GM23248 (cell line): ENCODE measurements around the gene NUTF2. TPM values are rescaled to one million over a fixed set of nuclear protein-coding genes. Genes with fewer than 3 reads are reported as not detected.

Experiments
- DNase-seq: peaks from one replicate; pipeline ENCODE4 v3.0.0-alpha.2; 2015
- H2AFZ ChIP-seq: fragments of 200-600 bp; sonication (generic); 2 replicates; pipeline ENCODE4 v1.6.1; 2016; ENCODE audit warnings: antibody characterized with exemption
- H3F3A ChIP-seq: fragments of 200-600 bp; sonication (generic); 2 replicates; pipeline ENCODE4 v1.6.1; 2016; ENCODE audit warnings: mild to moderate bottlenecking, antibody characterized with exemption, mixed run types; ENCODE audit not compliant: insufficient read depth
- H3K27ac ChIP-seq: fragments of 200-600 bp; sonication (generic); 2 replicates; pipeline ENCODE4 v1.5.1; 2016; ENCODE audit warnings: mild to moderate bottlenecking
- H3K27me3 ChIP-seq: fragments of 200-600 bp; sonication (generic); replicated peaks from 2 replicates; pipeline ENCODE4 v1.6.1; 2016; ENCODE audit warnings: mild to moderate bottlenecking; ENCODE audit not compliant: insufficient read depth
- H3K36me3 ChIP-seq: fragments of 200-600 bp; sonication (generic); 2 replicates; pipeline ENCODE4 v1.6.1; 2016; ENCODE audit warnings: low read depth, mild to moderate bottlenecking
- H3K4me1 ChIP-seq: fragments of 200-600 bp; sonication (generic); 2 replicates; pipeline ENCODE4 v1.6.1; 2016; ENCODE audit warnings: mild to moderate bottlenecking; ENCODE audit not compliant: insufficient read depth
- H3K4me2 ChIP-seq: fragments of 200-600 bp; sonication (generic); one replicate; pipeline ENCODE4 v1.6.1; 2016; ENCODE audit warnings: mild to moderate bottlenecking; ENCODE audit not compliant: unreplicated experiment
- H3K4me3 ChIP-seq: fragments of 200-600 bp; sonication (generic); 2 replicates; pipeline ENCODE4 v1.5.1; 2016; ENCODE audit warnings: mild to moderate bottlenecking
- H3K79me2 ChIP-seq: fragments of 200-600 bp; sonication (generic); 2 replicates; pipeline ENCODE4 v1.6.1; 2016; ENCODE audit warnings: mild to moderate bottlenecking; ENCODE audit not compliant: insufficient read depth
- H3K9ac ChIP-seq: fragments of 200-600 bp; sonication (generic); 2 replicates; pipeline ENCODE4 v1.6.1; 2016; ENCODE audit warnings: mild to moderate bottlenecking
- H3K9me2 ChIP-seq: fragments of 200-600 bp; sonication (generic); 2 replicates; pipeline ENCODE4 v1.6.1; 2016; ENCODE audit warnings: mixed run types, mild to moderate bottlenecking, moderate library complexity; ENCODE audit not compliant: insufficient read depth
- H3K9me3 ChIP-seq: fragments of 200-600 bp; sonication (generic); one replicate; pipeline ENCODE4 v1.6.1; 2017; ENCODE audit warnings: low read depth
- H4K20me1 ChIP-seq: fragments of 200-600 bp; sonication (generic); 2 replicates; pipeline ENCODE4 v1.6.0; 2016; ENCODE audit not compliant: insufficient read depth
- EZH2 ChIP-seq: fragments of 200-600 bp; sonication (generic); IDR thresholded peaks from 2 replicates; pipeline ENCODE4 v1.6.1; 2018; ENCODE audit warnings: antibody characterized with exemption, mild to moderate bottlenecking; ENCODE audit not compliant: insufficient read depth, poor library complexity, severe bottlenecking
- EZH2phosphoT487 ChIP-seq: fragments of 200-600 bp; sonication (generic); IDR thresholded peaks from 2 replicates; pipeline ENCODE4 v1.6.1; 2018; ENCODE audit warnings: antibody characterized with exemption, moderate library complexity, mild to moderate bottlenecking, low read depth; ENCODE audit not compliant: insufficient read depth
- WGBS, 2 experiments: methylation state at CpG; one replicate each; pipeline ENCODE4 v1.1.6; 2015 to 2017; ENCODE audit warnings: low lambda C conversion rate in 2 of 2, low coverage in 1 of 2; ENCODE audit errors: missing lambda C conversion rate in 2 of 2; 5-methylcytosine and 5-hydroxymethylcytosine counted together
- in situ Hi-C: fragments of 300-500 bp; cut with MboI; formaldehyde crosslinking; loops from 2 replicates; pipeline ENCODE4 v1.15.0; 2020
- polyA plus RNA-seq: library from polyadenylated mRNA; unstranded; fragments of >200 nt; fragmentation: Nextera tagmentation; extraction: Ambion mirVana; gene quantifications from 2 replicates; pipeline ENCODE4 v1.2.1, GENCODE V29; 2016
- total RNA-seq: library from RNA; depleted of rRNA; stranded (reverse); fragments of >200 nt; shearing (Covaris generic); gene quantifications from 2 replicates; pipeline ENCODE4 v1.2.3, GENCODE V29; 2014

The NUTF2 gene
- total and polyA plus RNA-seq, 2 experiments from 2014 or later: 119 to 280 TPM

DNA sequence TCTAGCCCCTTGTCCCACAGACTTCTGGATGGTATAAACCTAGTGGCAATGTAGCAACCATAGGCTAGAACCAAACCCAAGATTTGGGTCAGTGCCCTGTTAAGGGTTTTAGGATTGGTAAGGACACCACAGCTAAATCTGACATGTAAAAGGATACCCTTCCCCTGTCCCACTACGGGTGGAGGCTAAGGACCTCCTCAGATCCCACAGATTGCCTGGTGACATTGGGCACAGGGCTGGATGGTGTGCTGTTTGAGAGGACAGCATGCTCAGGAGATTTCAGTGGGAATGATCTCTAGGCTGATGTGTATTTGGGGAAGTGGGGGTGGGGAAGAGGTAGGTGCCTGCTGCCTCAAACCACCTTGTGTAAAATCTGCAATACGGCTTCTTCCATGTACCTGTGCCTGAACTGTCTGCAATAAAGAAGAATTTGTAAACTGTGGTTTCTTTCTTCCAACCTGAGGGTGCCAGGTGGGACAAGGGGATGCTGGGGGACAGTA is 25.4 kb downstream of the NUTF2 start:
- H4K20me1 ChIP-seq: no peaks in the 10 kb centered on the region
- H3K9me3 ChIP-seq: no peaks in the 10 kb centered on the region
- peaks cover 25% of the 10 kb centered on the region for H3F3A ChIP-seq
- 0 out of 2 replicates have a peak overlapping the region, but pooled peaks have one; percentile 74 for H2AFZ ChIP-seq
- no peak for DNase-seq
- no peaks in the 10 kb centered on the region for H3K9me2 ChIP-seq
- H3K27ac ChIP-seq: peak overlapping the region; percentile 71
- H3K79me2 ChIP-seq: peaks cover 60% of the 10 kb centered on the region
- H3K4me2 ChIP-seq: no peak overlapping the region
- TF ChIP-seq EZH2 (no peak), EZH2phosphoT487 (no peak)
- peaks cover 22% of the 10 kb centered on the region; the same call in 1 of the 2 replicates for H3K36me3 ChIP-seq
- 25 to 33% methylated on average over 2 of the region's 2 CpGs for WGBS, 2 experiments
- no peaks in the 10 kb centered on the region for H3K27me3 ChIP-seq
- in situ Hi-C loops: no loop called here
- H3K4me1 ChIP-seq: peaks cover 9% of the 10 kb centered on the region
- peak overlapping the region; percentile 95 for H3K9ac ChIP-seq
- H3K4me3 ChIP-seq: peak overlapping the region; percentile 78; the same call in 1 of the 2 replicates

DNA sequence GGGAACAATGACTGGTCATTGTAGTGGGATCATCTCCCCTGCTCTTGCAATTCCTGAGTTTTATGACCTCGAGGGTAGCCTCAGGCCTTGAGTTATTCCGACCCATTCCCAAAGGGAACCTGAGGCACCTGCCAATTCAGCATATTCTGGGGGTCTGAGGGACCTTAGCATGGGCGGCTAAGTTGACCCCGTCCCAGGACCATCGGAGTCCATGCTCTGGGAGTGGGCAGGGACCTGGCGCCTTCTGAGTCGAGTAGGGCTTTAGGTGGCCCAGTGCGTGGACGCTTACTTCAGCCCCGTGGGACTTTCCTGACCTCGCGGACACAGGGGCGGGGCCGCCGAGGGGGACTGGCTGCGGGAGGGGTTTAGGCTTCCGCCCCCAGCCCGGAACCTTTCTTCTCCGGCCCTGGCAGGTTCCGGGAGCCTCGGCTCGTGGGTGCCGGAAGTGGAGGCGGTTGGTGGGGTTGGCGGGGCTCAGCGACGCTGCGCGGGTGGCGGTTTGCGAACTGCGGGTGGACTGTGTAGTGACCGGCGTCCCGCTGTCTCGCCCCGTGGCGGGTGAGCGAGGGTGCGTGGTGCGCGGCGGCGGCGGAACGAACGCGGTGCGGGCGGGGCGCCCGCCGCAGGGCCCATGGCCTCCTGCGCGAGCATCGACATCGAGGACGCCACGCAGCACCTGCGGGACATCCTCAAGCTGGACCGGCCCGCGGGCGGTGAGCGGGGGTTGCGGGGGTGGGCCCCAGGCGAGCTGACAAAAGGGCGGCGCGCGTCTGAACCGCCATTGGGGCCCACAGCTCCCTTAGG is 26.1 kb downstream of the NUTF2 start, which contains the start of gene EDC4:
EDC4 (plus strand) TSS at position 422 of the 804 bp plus-strand sequence; CDS start at position 632, 210 bp downstream.
- H3K9me2 ChIP-seq: no peaks in the 10 kb centered on the region
- no peak for TF ChIP-seq EZH2phosphoT487
- no peak for TF ChIP-seq EZH2
- peak; percentile 91 for DNase-seq
- H3K4me2 ChIP-seq: peak within 1 kb of the TSS; percentile 84
- H4K20me1 ChIP-seq: no peaks in the 10 kb centered on the region
- peak within 1 kb of the TSS; percentile 71 for H3K27ac ChIP-seq
- 5 to 6% methylated on average over 36 to 42 of the region's 72 CpGs for WGBS, 2 experiments
- peak within 1 kb of the TSS; percentile 95 for H3K9ac ChIP-seq
- H3K27me3 ChIP-seq: no peaks in the 10 kb centered on the region
- no peaks in the 10 kb centered on the region for H3K9me3 ChIP-seq
- in situ Hi-C loops: no loop called here
- H3K79me2 ChIP-seq: peaks cover 60% of the 10 kb centered on the region
- peaks cover 25% of the 10 kb centered on the region for H3F3A ChIP-seq
- H3K4me1 ChIP-seq: peaks cover 9% of the 10 kb centered on the region
- H3K4me3 ChIP-seq: peak within 1 kb of the TSS; percentile 78
- H3K36me3 ChIP-seq: peaks cover 16% of the 10 kb centered on the region; the same call in 1 of the 2 replicates
- peak within 1 kb of the TSS; percentile 74 for H2AFZ ChIP-seq

GRCh38 chr16:67873435-67874370 is 27.0 kb downstream of the NUTF2 start:
- peak overlapping the region; percentile 71 for H3K27ac ChIP-seq
- in situ Hi-C loops: no loop called here

GRCh38 chr16:67874372-67874771 is 27.6 kb downstream of the NUTF2 start:
- Histone ChIP-seq H4K20me1 (no peaks in the 10 kb centered on the region), H3K9ac (peak overlapping the region; percentile 95), H3K4me1 (peaks cover 9% of the 10 kb centered on the region), H3K36me3 (peaks cover 13% of the 10 kb centered on the region; the same call in 1 of the 2 replicates), H3K4me2 (peak overlapping the region; percentile 84), H3F3A (peaks cover 25% of the 10 kb centered on the region), H3K27ac (peak overlapping the region; percentile 71), H3K9me2 (no peaks in the 10 kb centered on the region), H3K27me3 (no peaks in the 10 kb centered on the region), H2AFZ (no peak overlapping the region), H3K4me3 (peak overlapping the region; percentile 78), H3K79me2 (peaks cover 50% of the 10 kb centered on the region), H3K9me3 (no peaks in the 10 kb centered on the region)
- DNase-seq: peak; percentile 39
- no peak for TF ChIP-seq EZH2
- no peak for TF ChIP-seq EZH2phosphoT487
- in situ Hi-C loops: no loop called here
- WGBS, 2 experiments: 52 to 53% methylated on average over 3 of the region's 3 CpGs

More at GRCh38 chr16:67873435-67874370, 27.0 kb downstream of the NUTF2 start:
- Histone ChIP-seq H3K9ac (peak overlapping the region; percentile 95), H3K36me3 (peaks cover 13% of the 10 kb centered on the region; the same call in 1 of the 2 replicates), H3K9me2 (no peaks in the 10 kb centered on the region), H3K9me3 (no peaks in the 10 kb centered on the region), H3F3A (peaks cover 25% of the 10 kb centered on the region), H3K27me3 (no peaks in the 10 kb centered on the region), H3K4me2 (peak overlapping the region; percentile 84), H4K20me1 (no peaks in the 10 kb centered on the region), H2AFZ (peak overlapping the region; percentile 74), H3K4me1 (peaks cover 9% of the 10 kb centered on the region), H3K79me2 (peaks cover 54% of the 10 kb centered on the region), H3K4me3 (peak overlapping the region; percentile 78)
- TF ChIP-seq EZH2: no peak
- no peak for TF ChIP-seq EZH2phosphoT487
- 11% methylated on average over 20 to 23 of the region's 23 CpGs for WGBS, 2 experiments
- peak; percentile 60 for DNase-seq
